ENCODE measurements around the gene C19orf33.

Gene C19orf33

GRCh38 chr19:38280030-38280921, 23.8 kb upstream of the C19orf33 start:
- DNase-seq, result no peak

- no peak for DNase-seq
These were observed 22.1 kb upstream of the C19orf33 start for GRCh38 chr19:38281811-38282566.

GRCh38 chr19:38283271-38283670, 20.8 kb upstream of the C19orf33 start:
- DNase-seq, result no peak

- no peak for DNase-seq
These were observed 19.6 kb upstream of the C19orf33 start for GRCh38 chr19:38284422-38284821.

- DNase-seq, result no peak
These were observed 18.5 kb upstream of the C19orf33 start for GRCh38 chr19:38285567-38285966.

- no peak for DNase-seq
These were observed 16.4 kb upstream of the C19orf33 start for GRCh38 chr19:38287604-38288003.

- DNase-seq, result no peak
These were observed 15.8 kb upstream of the C19orf33 start for GRCh38 chr19:38288123-38288855.

GRCh38 chr19:38289955-38290354, 14.1 kb upstream of the C19orf33 start:
- DNase-seq, result no peak

- DNase-seq, result no peak
These were observed 13.4 kb upstream of the C19orf33 start for GRCh38 chr19:38290631-38291147.

- DNase-seq, result no peak
These were observed 12.2 kb upstream of the C19orf33 start for GRCh38 chr19:38291855-38292254.

GRCh38 chr19:38293281-38293680, 10.8 kb upstream of the C19orf33 start:
- DNase-seq, result no peak

GRCh38 chr19:38294090-38294489, 10.0 kb upstream of the C19orf33 start:
- DNase-seq, result no peak

- DNase-seq, result no peak
These were observed 5.0 kb upstream of the C19orf33 start for GRCh38 chr19:38298821-38299680.

- no peak for DNase-seq
These were observed 358 bp downstream of the C19orf33 start for GRCh38 chr19:38304352-38304865.

- no peak for DNase-seq
These were observed 897 bp downstream of the C19orf33 start for GRCh38 chr19:38304866-38305429.

GRCh38 chr19:38306236-38306635, 2.2 kb downstream of the C19orf33 start:
- DNase-seq, result no peak

- no peak for DNase-seq
These were observed 3.0 kb downstream of the C19orf33 start for GRCh38 chr19:38307076-38307475.

GRCh38 chr19:38307597-38307996, 3.5 kb downstream of the C19orf33 start:
- no peak for DNase-seq

GRCh38 chr19:38308006-38308766, 4.1 kb downstream of the C19orf33 start:
- no peak for DNase-seq

- no peak for DNase-seq
These were observed 5.0 kb downstream of the C19orf33 start for GRCh38 chr19:38308926-38309614.
